Measurements from ENCODE around the gene NFYC.
A peak's percentile ranks its signal among the peaks of the same experiment; 100 is the strongest.

Gene NFYC

GRCh38 chr1:40691538-40692428, at the start of gene NFYC:
Gene NFYC, plus strand, starts transcription at chr1:40691704. Its CDS starts 47,140 bp downstream, at chr1:40738844.
- peak; percentile 99 for DNase-seq

- DNase-seq, result no peak
Observed at GRCh38 chr1:40645118-40645680, 46.3 kb upstream of the NFYC start.

- DNase-seq, result no peak
Observed at GRCh38 chr1:40646315-40646714, 45.2 kb upstream of the NFYC start.

- DNase-seq, result no peak
Observed at GRCh38 chr1:40648200-40648599, 43.3 kb upstream of the NFYC start.

GRCh38 chr1:40648928-40649591, 42.4 kb upstream of the NFYC start:
- no peak for DNase-seq

GRCh38 chr1:40649592-40649930, 41.9 kb upstream of the NFYC start:
- no peak for DNase-seq

- DNase-seq, result no peak
Observed at GRCh38 chr1:40650075-40650474, 41.4 kb upstream of the NFYC start.

GRCh38 chr1:40651138-40651857, 40.2 kb upstream of the NFYC start:
- no peak for DNase-seq

GRCh38 chr1:40652468-40652867, 39.0 kb upstream of the NFYC start:
- DNase-seq, result no peak

GRCh38 chr1:40652979-40653378, 38.5 kb upstream of the NFYC start:
- DNase-seq, result no peak

GRCh38 chr1:40653851-40654537, 37.5 kb upstream of the NFYC start:
- no peak for DNase-seq

- DNase-seq, result no peak
Observed at GRCh38 chr1:40657046-40657445, 34.5 kb upstream of the NFYC start.

GRCh38 chr1:40658751-40659648, 32.5 kb upstream of the NFYC start:
- DNase-seq, result no peak

GRCh38 chr1:40659649-40659947, 31.9 kb upstream of the NFYC start:
- no peak for DNase-seq

- DNase-seq, result no peak
Observed at GRCh38 chr1:40661678-40662077, 29.8 kb upstream of the NFYC start.

- no peak for DNase-seq
Observed at GRCh38 chr1:40662151-40662550, 29.4 kb upstream of the NFYC start.

GRCh38 chr1:40662864-40663263, 28.6 kb upstream of the NFYC start:
- no peak for DNase-seq

- DNase-seq, result no peak
Observed at GRCh38 chr1:40663324-40664166, 28.0 kb upstream of the NFYC start.

- DNase-seq, result no peak
Observed at GRCh38 chr1:40664167-40664537, 27.4 kb upstream of the NFYC start.

- DNase-seq, result no peak
Observed at GRCh38 chr1:40664791-40665190, 26.7 kb upstream of the NFYC start.
